Measurements from ENCODE around the gene PCDHA1. TPM values are rescaled to one million over a fixed set of nuclear protein-coding genes. Genes with fewer than 3 reads are reported as not detected.

PCDHA1 gene
- total and polyA plus RNA-seq, 2 of the 13 experiments (the other 11 are each of a cell fraction or from before 2014, with no cell fraction given) = not detected

DNA sequence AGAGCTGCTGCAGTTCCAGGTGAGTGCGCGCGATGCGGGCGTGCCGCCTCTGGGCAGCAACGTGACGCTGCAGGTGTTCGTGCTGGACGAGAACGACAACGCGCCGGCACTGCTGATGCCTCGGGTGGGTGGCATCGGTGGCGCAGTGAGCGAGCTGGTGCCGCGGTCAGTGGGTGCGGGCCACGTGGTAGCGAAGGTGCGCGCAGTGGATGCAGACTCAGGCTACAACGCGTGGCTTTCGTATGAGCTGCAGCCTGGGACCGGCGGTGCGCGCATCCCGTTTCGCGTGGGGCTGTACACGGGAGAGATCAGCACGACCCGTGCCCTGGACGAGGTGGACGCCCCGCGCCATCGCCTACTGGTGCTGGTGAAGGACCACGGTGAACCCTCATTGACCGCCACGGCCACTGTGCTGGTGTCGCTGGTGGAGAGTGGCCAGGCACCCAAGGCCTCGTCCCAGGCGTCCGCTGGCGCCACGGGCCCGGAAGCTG, 16.9 kb downstream of the PCDHA1 start:
- BruUV-seq (replicated peaks) = no TSS peak
- TF ChIP-seq PLRG1 (conservative IDR thresholded peaks at IDR 0.05) (no peak), ZNF180 (CRISPR knock-in tag; IDR thresholded peaks at IDR 0.05; ENCODE audit: borderline replicate concordance, low read depth) (no peak), POLR2AphosphoS5 (IDR thresholded peaks at IDR 0.05; ENCODE audit: low read depth, low read length) (no peak), KLF15 (CRISPR knock-in tag; IDR thresholded peaks at IDR 0.05; ENCODE audit: borderline replicate concordance) (no peak), ZNF431 (CRISPR knock-in tag; IDR thresholded peaks at IDR 0.05; ENCODE audit: borderline replicate concordance, low read depth) (no peak), RORA (CRISPR knock-in tag; IDR thresholded peaks at IDR 0.05) (no peak), ZNF672 (CRISPR knock-in tag; IDR thresholded peaks at IDR 0.05) (no peak), ZNF354B (CRISPR knock-in tag; IDR thresholded peaks at IDR 0.05) (no peak), ZKSCAN1 (IDR thresholded peaks at IDR 0.05; ENCODE audit: low read length) (no peak), ZBTB38 (CRISPR knock-in tag; IDR thresholded peaks at IDR 0.05) (no peak), ZSCAN30 (CRISPR knock-in tag; IDR thresholded peaks at IDR 0.05) (no peak), ZNF891 (CRISPR knock-in tag; IDR thresholded peaks at IDR 0.05) (no peak), FOXA3 (CRISPR knock-in tag; IDR thresholded peaks at IDR 0.05) (no peak)
- TF ChIP-seq, protein P1, sequence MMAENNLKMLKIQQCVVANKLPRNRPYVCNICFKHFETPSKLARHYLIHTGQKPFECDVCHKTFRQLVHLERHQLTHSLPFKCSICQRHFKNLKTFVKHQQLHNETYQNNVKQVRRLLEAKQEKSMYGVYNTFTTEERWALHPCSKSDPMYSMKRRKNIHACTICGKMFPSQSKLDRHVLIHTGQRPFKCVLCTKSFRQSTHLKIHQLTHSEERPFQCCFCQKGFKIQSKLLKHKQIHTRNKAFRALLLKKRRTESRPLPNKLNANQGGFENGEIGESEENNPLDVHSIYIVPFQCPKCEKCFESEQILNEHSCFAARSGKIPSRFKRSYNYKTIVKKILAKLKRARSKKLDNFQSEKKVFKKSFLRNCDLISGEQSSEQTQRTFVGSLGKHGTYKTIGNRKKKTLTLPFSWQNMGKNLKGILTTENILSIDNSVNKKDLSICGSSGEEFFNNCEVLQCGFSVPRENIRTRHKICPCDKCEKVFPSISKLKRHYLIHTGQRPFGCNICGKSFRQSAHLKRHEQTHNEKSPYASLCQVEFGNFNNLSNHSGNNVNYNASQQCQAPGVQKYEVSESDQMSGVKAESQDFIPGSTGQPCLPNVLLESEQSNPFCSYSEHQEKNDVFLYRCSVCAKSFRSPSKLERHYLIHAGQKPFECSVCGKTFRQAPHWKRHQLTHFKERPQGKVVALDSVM (CRISPR knock-in tag; IDR thresholded peaks at IDR 0.05) = no peak
- TF ChIP-seq, protein P2, sequence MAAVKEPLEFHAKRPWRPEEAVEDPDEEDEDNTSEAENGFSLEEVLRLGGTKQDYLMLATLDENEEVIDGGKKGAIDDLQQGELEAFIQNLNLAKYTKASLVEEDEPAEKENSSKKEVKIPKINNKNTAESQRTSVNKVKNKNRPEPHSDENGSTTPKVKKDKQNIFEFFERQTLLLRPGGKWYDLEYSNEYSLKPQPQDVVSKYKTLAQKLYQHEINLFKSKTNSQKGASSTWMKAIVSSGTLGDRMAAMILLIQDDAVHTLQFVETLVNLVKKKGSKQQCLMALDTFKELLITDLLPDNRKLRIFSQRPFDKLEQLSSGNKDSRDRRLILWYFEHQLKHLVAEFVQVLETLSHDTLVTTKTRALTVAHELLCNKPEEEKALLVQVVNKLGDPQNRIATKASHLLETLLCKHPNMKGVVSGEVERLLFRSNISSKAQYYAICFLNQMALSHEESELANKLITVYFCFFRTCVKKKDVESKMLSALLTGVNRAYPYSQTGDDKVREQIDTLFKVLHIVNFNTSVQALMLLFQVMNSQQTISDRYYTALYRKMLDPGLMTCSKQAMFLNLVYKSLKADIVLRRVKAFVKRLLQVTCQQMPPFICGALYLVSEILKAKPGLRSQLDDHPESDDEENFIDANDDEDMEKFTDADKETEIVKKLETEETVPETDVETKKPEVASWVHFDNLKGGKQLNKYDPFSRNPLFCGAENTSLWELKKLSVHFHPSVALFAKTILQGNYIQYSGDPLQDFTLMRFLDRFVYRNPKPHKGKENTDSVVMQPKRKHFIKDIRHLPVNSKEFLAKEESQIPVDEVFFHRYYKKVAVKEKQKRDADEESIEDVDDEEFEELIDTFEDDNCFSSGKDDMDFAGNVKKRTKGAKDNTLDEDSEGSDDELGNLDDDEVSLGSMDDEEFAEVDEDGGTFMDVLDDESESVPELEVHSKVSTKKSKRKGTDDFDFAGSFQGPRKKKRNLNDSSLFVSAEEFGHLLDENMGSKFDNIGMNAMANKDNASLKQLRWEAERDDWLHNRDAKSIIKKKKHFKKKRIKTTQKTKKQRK (IDR thresholded peaks at IDR 0.05; ENCODE audit: low read length) = no peak
- TF ChIP-seq, protein P3, sequence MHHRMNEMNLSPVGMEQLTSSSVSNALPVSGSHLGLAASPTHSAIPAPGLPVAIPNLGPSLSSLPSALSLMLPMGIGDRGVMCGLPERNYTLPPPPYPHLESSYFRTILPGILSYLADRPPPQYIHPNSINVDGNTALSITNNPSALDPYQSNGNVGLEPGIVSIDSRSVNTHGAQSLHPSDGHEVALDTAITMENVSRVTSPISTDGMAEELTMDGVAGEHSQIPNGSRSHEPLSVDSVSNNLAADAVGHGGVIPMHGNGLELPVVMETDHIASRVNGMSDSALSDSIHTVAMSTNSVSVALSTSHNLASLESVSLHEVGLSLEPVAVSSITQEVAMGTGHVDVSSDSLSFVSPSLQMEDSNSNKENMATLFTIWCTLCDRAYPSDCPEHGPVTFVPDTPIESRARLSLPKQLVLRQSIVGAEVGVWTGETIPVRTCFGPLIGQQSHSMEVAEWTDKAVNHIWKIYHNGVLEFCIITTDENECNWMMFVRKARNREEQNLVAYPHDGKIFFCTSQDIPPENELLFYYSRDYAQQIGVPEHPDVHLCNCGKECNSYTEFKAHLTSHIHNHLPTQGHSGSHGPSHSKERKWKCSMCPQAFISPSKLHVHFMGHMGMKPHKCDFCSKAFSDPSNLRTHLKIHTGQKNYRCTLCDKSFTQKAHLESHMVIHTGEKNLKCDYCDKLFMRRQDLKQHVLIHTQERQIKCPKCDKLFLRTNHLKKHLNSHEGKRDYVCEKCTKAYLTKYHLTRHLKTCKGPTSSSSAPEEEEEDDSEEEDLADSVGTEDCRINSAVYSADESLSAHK (CRISPR knock-in tag; IDR thresholded peaks at IDR 0.05; ENCODE audit: borderline replicate concordance) = no peak
- Histone ChIP-seq H3K4me3 (replicated peaks in 1 of 3; ENCODE audit: insufficient read depth in 1 of 3, low read depth in 2 of 3, low read length in 3 of 3) (no peak overlapping the region), H3K4me2 (ENCODE audit: low read depth, low read length) (no peak overlapping the region), H3K9ac (ENCODE audit: insufficient read depth, low read depth, low read length) (no peak overlapping the region), H3K79me2 (ENCODE audit: insufficient read depth, low read length) (no peaks in the 10 kb centered on the region), H3K27ac (ENCODE audit: extremely low read length, insufficient read depth, low read length) (no peak overlapping the region), H3K9me3 (ENCODE audit: low read length) (peaks cover 25% of the 10 kb centered on the region), H3K4me1 (ENCODE audit: insufficient read depth, low read length) (no peaks in the 10 kb centered on the region), H3K36me3 (replicated peaks in 1 of 2; ENCODE audit: control insufficient read depth in 1 of 2, insufficient read depth in 2 of 2, low read length in 2 of 2) (no peaks in the 10 kb centered on the region), H3K27me3 (ENCODE audit: control insufficient read depth in 1 of 2, insufficient read depth in 2 of 2, low read length in 2 of 2) (no peaks in the 10 kb centered on the region; a peak in 1 of 5 replicates), H4K20me1 (ENCODE audit: insufficient read depth, low read length) (no peaks in the 10 kb centered on the region), H2AFZ (ENCODE audit: low read length) (no peak overlapping the region)
- WGBS (ENCODE audit: low lambda C conversion rate) = 91% methylated on average over 42 of the region's 53 CpGs
- DNase-seq (ENCODE audit: low spot score) = no peak
- ATAC-seq = no peak
- intact Hi-C loops (cut with micrococcal nuclease; ENCODE audit: unreplicated experiment) = no loop called here
- ChIA-PET POLR2A (no interaction called here), CTCF (ENCODE audit: low intra/inter-chr PET ratio, low total read pairs) (no interaction called here)
- FAIRE-seq = no peak
- in situ Hi-C loops (cut with HindIII; ENCODE audit: extremely low pct_ligation_motif_present, low pct_unique_long_range_greater_than_20kb) = no loop called here
